ENCODE measurements around the gene ZFPM1.

- TF ChIP-seq CTCF (IDR thresholded peaks at IDR 0.05 in 8 of 11, conservative IDR thresholded peaks at IDR 0.05 in 3 of 11): no peak
- TF ChIP-seq POLR2A (IDR thresholded peaks at IDR 0.05): no peak
These were observed 48.3 kb upstream of the ZFPM1 start for GRCh38 chr16:88404769-88405168.
